B cell (primary cell): Measurements from ENCODE around the gene SPDYE3. TPM values are rescaled to one million over a fixed set of nuclear protein-coding genes. Genes with fewer than 3 reads are reported as not detected.

Source experiments
- ATAC-seq: fragments of 200-7000 bp; cut with Tn5 transposase; one replicate; pipeline ENCODE4 v1.10.0; 2021; ENCODE audit warnings: low read depth, mild to moderate bottlenecking, moderate number of reproducible peaks, moderate library complexity
- CTCF ChIA-PET: fragments of 350-600 bp; sonication (Branson Sonifier 250); formaldehyde crosslinking; loops from one replicate; lab custom pipeline; 2021; ENCODE audit warnings: antibody characterized with exemption, inconsistent platforms; lab: Charles Lee
- POLR2A ChIA-PET: fragments of 350-600 bp; sonication (Branson Sonifier 250); formaldehyde crosslinking; loops from one replicate; lab custom pipeline; 2021; ENCODE audit warnings: antibody characterized with exemption; lab: Charles Lee
- DNase-seq: peaks from one replicate; pipeline ENCODE4 v3.0.0; 2013
- H2AFZ ChIP-seq: 2 replicates; pipeline ENCODE4 v1.6.1; 2012; ENCODE audit warnings: mild to moderate bottlenecking, low read depth, low read length; ENCODE audit not compliant: insufficient read depth, poor library complexity, severe bottlenecking
- H3K27ac ChIP-seq, 2 donors: 1 replicate in 1 of 2; 2 replicates in 1 of 2; pipeline ENCODE4 v1.5.1; 2012 to 2013; ENCODE audit warnings: low read length in 2 of 2, mild to moderate bottlenecking in 2 of 2, moderate library complexity in 1 of 2
- H3K27me3 ChIP-seq, 4 experiments: fragments of 200-600 bp in 1 of 4; sonication (generic) in 1 of 4; replicated peaks in 1 of 4; 1 replicate in 2 of 4; 2 replicates in 2 of 4; pipeline versions ENCODE4 v1.6.1 to v1.7.0; 2013 to 2016; ENCODE audit warnings: low read length in 3 of 4, mild to moderate bottlenecking in 2 of 4, mixed read lengths in 1 of 4, moderate library complexity in 1 of 4; ENCODE audit not compliant: insufficient read depth in 4 of 4, control insufficient read depth in 3 of 4; ENCODE audit errors: control extremely low read depth in 1 of 4
- H3K36me3 ChIP-seq, 2 experiments: replicated peaks in 1 of 2; 1 replicate in 1 of 2; 2 replicates in 1 of 2; pipeline versions ENCODE4 v1.6.1 to v1.7.1; 2013; ENCODE audit warnings: low read length in 1 of 2; ENCODE audit not compliant: insufficient read depth in 2 of 2, control insufficient read depth in 1 of 2; ENCODE audit errors: control extremely low read depth in 1 of 2, extremely low read depth in 1 of 2
- H3K4me1 ChIP-seq, 2 donors: fragments of 200-600 bp in 1 of 2; sonication (generic) in 1 of 2; 1 replicate in 1 of 2; 2 replicates in 1 of 2; pipeline versions ENCODE4 v1.5.1 to v1.6.1; 2013 to 2017; ENCODE audit warnings: low read length in 2 of 2; ENCODE audit not compliant: control insufficient read depth in 2 of 2, insufficient read depth in 2 of 2
- H3K4me2 ChIP-seq: replicated peaks from 2 replicates; pipeline ENCODE3; 2012; ENCODE audit warnings: mild to moderate bottlenecking, low read depth, low read length; ENCODE audit not compliant: poor library complexity, severe bottlenecking
- H3K4me3 ChIP-seq, 5 experiments: fragments of 200-600 bp in 1 of 5; sonication (generic) in 1 of 5; 1 replicate in 3 of 5; 2 replicates in 2 of 5; pipeline versions ENCODE4 v1.5.1 to v1.7.0; 2011 to 2016; ENCODE audit warnings: low read length in 4 of 5, mild to moderate bottlenecking in 4 of 5, low read depth in 2 of 5, control low read depth in 1 of 5, moderate library complexity in 1 of 5; ENCODE audit not compliant: insufficient read depth in 1 of 5; ENCODE audit errors: control extremely low read depth in 1 of 5, extremely low read depth in 1 of 5
- H3K79me2 ChIP-seq: fragments of 200-600 bp; sonication (generic); one replicate; pipeline ENCODE4 v1.6.0; 2016; ENCODE audit warnings: low read length; ENCODE audit not compliant: control insufficient read depth, insufficient read depth
- H3K9ac ChIP-seq: fragments of 200-600 bp; sonication (generic); 2 replicates; pipeline ENCODE4 v1.6.1; 2017; ENCODE audit warnings: mild to moderate bottlenecking, low read length, moderate library complexity
- H3K9me3 ChIP-seq, 3 donors: one replicate each; pipeline versions ENCODE4 v1.6.1 to v1.7.1; 2013; ENCODE audit warnings: low read length in 2 of 3; ENCODE audit not compliant: control insufficient read depth in 2 of 3, insufficient read depth in 1 of 3; ENCODE audit errors: control extremely low read depth in 1 of 3
- H4K20me1 ChIP-seq: 2 replicates; pipeline ENCODE4 v1.6.0; 2012; ENCODE audit warnings: mild to moderate bottlenecking, low read length; ENCODE audit not compliant: insufficient read depth, control insufficient read depth, poor library complexity, severe bottlenecking
- H3K27ac Mint-ChIP-seq: one replicate; pipeline ENCODE4 v1.8.0; 2021; ENCODE audit warnings: mixed read lengths
- H3K27me3 Mint-ChIP-seq: one replicate; pipeline ENCODE4 v1.8.0; 2021; ENCODE audit warnings: mixed read lengths
- H3K4me1 Mint-ChIP-seq: one replicate; pipeline ENCODE4 v1.8.0; 2021; ENCODE audit warnings: mixed read lengths
- H3K4me3 Mint-ChIP-seq: one replicate; pipeline ENCODE4 v1.8.0; 2021; ENCODE audit warnings: mixed read lengths
- H3K9me3 Mint-ChIP-seq: one replicate; pipeline ENCODE4 v1.8.0; 2022; ENCODE audit warnings: mixed read lengths; ENCODE audit not compliant: insufficient read depth
- CTCF ChIP-seq: fragments of 200-600 bp; IDR thresholded peaks from one replicate; pipeline ENCODE4 v1.8.0; 2022; ENCODE audit warnings: antibody characterized with exemption, mild to moderate bottlenecking
- EZH2 ChIP-seq: IDR thresholded peaks from 2 replicates; pipeline ENCODE4 v1.6.1; 2012; ENCODE audit warnings: borderline replicate concordance, low read depth, mild to moderate bottlenecking, moderate library complexity, low read length; ENCODE audit not compliant: insufficient read depth, poor library complexity, severe bottlenecking
- WGBS: methylation state at CpG from one replicate; pipeline ENCODE4 v1.1.5; 2013; ENCODE audit warnings: missing lambda C conversion rate; ENCODE audit not compliant: insufficient coverage; 5-methylcytosine and 5-hydroxymethylcytosine counted together
- intact Hi-C: fragments of 100-400 bp; cut with micrococcal nuclease; formaldehyde crosslinking; loops from one replicate; pipeline ENCODE4 v1.10.0; 2022
- polyA plus RNA-seq: library from polyadenylated mRNA; depleted of rRNA; stranded (reverse); fragments of >200 nt; gene quantifications from 2 replicates; pipeline ENCODE4 v1.2.3, GENCODE V29; 2012
- total RNA-seq, 2 donors: library from RNA; stranded (reverse); fragments of 120-200 nt in 1 of 2; gene quantifications; 1 replicate in 1 of 2; 2 replicates in 1 of 2; pipeline versions ENCODE4 v1.2.3 to v1.2.4, GENCODE V29; 2013 to 2022

SPDYE3 gene
- total and polyA plus RNA-seq, 2 donors (not counting 1 experiment from before 2014, with no cell fraction given): not detected

DNA sequence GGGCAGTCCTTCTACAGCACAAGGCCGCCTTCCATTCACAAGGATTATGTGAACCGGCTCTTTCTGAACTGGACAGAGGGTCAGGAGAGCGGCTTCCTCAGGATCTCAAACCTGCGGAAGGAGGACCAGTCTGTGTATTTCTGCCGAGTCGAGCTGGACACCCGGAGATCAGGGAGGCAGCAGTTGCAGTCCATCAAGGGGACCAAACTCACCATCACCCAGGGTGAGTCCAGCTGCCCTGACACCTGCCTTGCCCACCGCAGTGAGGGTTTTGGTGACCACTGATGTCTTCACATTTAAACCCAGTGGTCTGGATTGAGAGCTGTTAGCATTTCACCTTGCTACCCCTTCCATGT lies 51.3 kb downstream of the SPDYE3 start:
- Mint-ChIP-seq H3K27ac (peak overlapping the region; percentile 90), H3K27me3 (no peaks in the 10 kb centered on the region), H3K4me1 (peaks cover 24% of the 10 kb centered on the region), H3K9me3 (no peaks in the 10 kb centered on the region), H3K4me3 (no peak overlapping the region)
- ChIA-PET CTCF (interaction anchor here (1.0 to 4.7 kb wide), 13 partner anchors 11 to 227 kb away, joined by 3 to 67 read pairs (median 6); partner anchors contain the start of genes PPP1R35 and ZCWPW1), POLR2A (interaction anchor here (0.6 to 2.0 kb wide), 6 partner anchors 9 to 299 kb away, joined by 3 to 9 read pairs (median 4); partner anchors contain the start of gene ZCWPW1)
- Histone ChIP-seq H4K20me1 (no peaks in the 10 kb centered on the region), H2AFZ (no peak overlapping the region), H3K79me2 (peaks cover 6% of the 10 kb centered on the region), H3K27ac (peak overlapping the region; percentile 49 to 75), H3K9me3 (no peaks in the 10 kb centered on the region), H3K27me3 (no peaks in the 10 kb centered on the region), H3K4me2 (peak overlapping the region; percentile 25), H3K36me3 (peaks cover 1 to 69% of the 10 kb centered on the region in 2 experiments), H3K9ac (no peak overlapping the region), H3K4me1 (peaks cover 10 to 18% of the 10 kb centered on the region in 2 donors), H3K4me3 (no peak overlapping the region)
- DNase-seq (no peak), ATAC-seq (no peak)
- WGBS: 94% methylated on average over 7 of the region's 8 CpGs
- no peak for TF ChIP-seq CTCF
- no peak for TF ChIP-seq EZH2
- intact Hi-C loops: loop anchor here (1.0 kb wide), 3 partner anchors 10 to 91 kb away; no protein-coding TSS in a partner anchor

DNA sequence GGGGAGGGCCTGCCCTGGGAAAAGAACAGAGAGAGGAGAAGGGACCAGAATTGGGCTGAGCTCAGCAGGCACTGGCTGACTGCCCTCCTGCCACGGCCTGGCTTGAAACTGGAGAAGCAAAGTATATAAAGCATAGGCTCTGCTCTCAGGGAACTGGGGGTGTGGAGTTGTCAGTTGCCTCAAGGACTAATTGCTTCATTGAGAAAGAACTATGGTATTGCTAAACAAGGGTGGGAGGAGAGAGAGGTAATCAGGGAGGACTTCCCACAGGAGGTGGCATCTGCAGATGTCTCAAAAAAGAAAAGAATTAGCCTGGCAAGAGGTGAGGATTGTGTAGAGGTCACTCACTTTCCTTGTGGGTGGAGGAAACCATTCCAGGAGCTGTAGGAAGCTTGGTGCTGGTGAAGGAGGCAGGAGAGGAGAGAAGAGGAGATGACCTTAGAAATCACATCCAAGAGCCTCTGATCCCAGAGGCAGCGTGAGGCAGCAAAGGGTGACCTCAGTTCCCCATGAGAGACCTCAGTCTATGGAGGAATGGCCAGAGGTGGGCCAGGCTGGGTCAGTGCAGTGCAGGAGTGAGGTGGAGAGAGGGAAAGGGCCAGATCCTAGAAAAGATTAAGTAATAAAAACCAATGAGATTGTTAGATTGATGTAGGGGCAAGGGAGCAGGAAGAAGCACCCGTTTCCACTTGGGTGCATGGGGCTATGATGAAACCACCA lies 52.8 kb downstream of the SPDYE3 start:
- Mint-ChIP-seq H3K4me1 (peaks cover 32% of the 10 kb centered on the region), H3K27me3 (no peaks in the 10 kb centered on the region), H3K9me3 (no peaks in the 10 kb centered on the region), H3K27ac (peak overlapping the region; percentile 78), H3K4me3 (no peak overlapping the region)
- ChIA-PET POLR2A (interaction anchor here (0.6 to 2.0 kb wide), 2 partner anchors 9 to 23 kb away, joined by 4 to 8 read pairs; no protein-coding TSS in a partner anchor), CTCF (interaction anchor here (1.6 to 4.7 kb wide), 5 partner anchors 9 to 90 kb away, joined by 3 to 67 read pairs (median 10); no protein-coding TSS in a partner anchor)
- 100% methylated on average over 2 of the region's 3 CpGs for WGBS
- Histone ChIP-seq H3K9ac (no peak overlapping the region), H3K4me2 (no peak overlapping the region), H3K4me1 (peaks cover 12 to 22% of the 10 kb centered on the region in 2 donors), H3K27ac (no peak overlapping the region), H3K79me2 (peaks cover 1% of the 10 kb centered on the region), H3K4me3 (no peak overlapping the region), H3K27me3 (no peaks in the 10 kb centered on the region), H4K20me1 (no peaks in the 10 kb centered on the region), H3K9me3 (no peaks in the 10 kb centered on the region), H2AFZ (no peak overlapping the region), H3K36me3 (peaks cover 0 to 60% of the 10 kb centered on the region in 2 experiments)
- DNase-seq (peak; percentile 19), ATAC-seq (no peak)
- TF ChIP-seq CTCF (no peak), EZH2 (no peak)
- intact Hi-C loops: no loop called here
